Body of pancreas (tissue), 4 donors: Measurements from ENCODE around the gene IQSEC1.

Source experiments
- CTCF ChIP-seq, 7 experiments: fragments of 450-650 bp in 4 of 7; fragments of 200-600 bp in 3 of 7; sonication (generic) in 3 of 7; IDR thresholded peaks; one replicate each; pipeline ENCODE4 v1.5.1; 2016 to 2019; ENCODE audit warnings: antibody characterized with exemption in 7 of 7
- POLR2A ChIP-seq, 3 donors: fragments of 450-650 bp; IDR thresholded peaks; one replicate each; pipeline ENCODE4 v1.6.1; 2016; ENCODE audit warnings: antibody characterized with exemption in 3 of 3, mild to moderate bottlenecking in 2 of 3

- TF ChIP-seq CTCF (IDR thresholded peaks at IDR 0.05) = no peak
- TF ChIP-seq POLR2A (IDR thresholded peaks at IDR 0.05) = no peak
Observed at GRCh38 chr3:13092621-13093617, 19.7 kb upstream of the IQSEC1 start.
